ENCODE results near the gene ADGRL1. TPM values are rescaled to one million over a fixed set of nuclear protein-coding genes. Genes with fewer than 3 reads are reported as not detected.
"Not testable (repeated sequence)": the region's sequence is repeated elsewhere in the genome, so short reads cannot be mapped to it uniquely, and the experiment has no call there.

The ADGRL1 gene
- total RNA-seq, 1 experiment from 2014 or later: 39.3 TPM

GRCh38 chr19:14214580-14214979 lies 8.6 kb upstream of the ADGRL1 start:
- CTCF ChIA-PET: no interaction called here
- no peaks in the 10 kb centered on the region for H3K36me3 ChIP-seq (ENCODE audit: low read depth, low read length)
- no peaks in the 10 kb centered on the region for H3F3A ChIP-seq (ENCODE audit: low read length, unreplicated experiment)
- no peak overlapping the region for H3K27ac ChIP-seq (ENCODE audit: low read length)
- peaks cover 4% of the 10 kb centered on the region; the same call in 1 of the 2 replicates for H3K27me3 ChIP-seq (ENCODE audit: low read length)
- no peak overlapping the region for H2AFZ ChIP-seq (ENCODE audit: low read length)
- no peaks in the 10 kb centered on the region for H4K20me1 ChIP-seq (ENCODE audit: low read length)
- no peak overlapping the region for H3K4me2 ChIP-seq (ENCODE audit: low read length)
- DNase-seq: no peak
- POLR2A ChIA-PET (ENCODE audit: unreplicated experiment): no interaction called here
- no peaks in the 10 kb centered on the region for H3K9me3 ChIP-seq (ENCODE audit: low read length)
- intact Hi-C loops (cut with micrococcal nuclease): no loop called here
- H3K4me1 ChIP-seq (ENCODE audit: insufficient read depth, low read length): no peaks in the 10 kb centered on the region
- no TSS peak for BruUV-seq (replicated peaks)
- no peaks in the 10 kb centered on the region for H3K79me2 ChIP-seq (ENCODE audit: low read length)
- TF ChIP-seq CTCF (conservative IDR thresholded peaks at IDR 0.05; ENCODE audit: low read depth, low read length) (no peak), EZH2phosphoT487 (IDR thresholded peaks at IDR 0.05; ENCODE audit: borderline replicate concordance, low read length) (no peak), EZH2 (IDR thresholded peaks at IDR 0.05; ENCODE audit: low read length, unreplicated experiment) (no peak)
- H3K9me2 ChIP-seq (replicated peaks; ENCODE audit: low read length): no peaks in the 10 kb centered on the region
- no peak overlapping the region for H3K9ac ChIP-seq (ENCODE audit: low read length)
- H3K4me3 ChIP-seq (ENCODE audit: low read length): no peak overlapping the region
- no peak for ATAC-seq

GRCh38 chr19:14210182-14210581 lies 4.2 kb upstream of the ADGRL1 start:
- H3F3A ChIP-seq (ENCODE audit: low read length, unreplicated experiment); DNase-seq; intact Hi-C loops (cut with micrococcal nuclease); H2AFZ ChIP-seq (ENCODE audit: low read length); POLR2A ChIA-PET (ENCODE audit: unreplicated experiment); H3K79me2 ChIP-seq (ENCODE audit: low read length); BruUV-seq (replicated peaks); H4K20me1 ChIP-seq (ENCODE audit: low read length); H3K27ac ChIP-seq (ENCODE audit: low read length); H3K4me3 ChIP-seq (ENCODE audit: low read length); ATAC-seq; CTCF ChIA-PET; H3K36me3 ChIP-seq (ENCODE audit: low read depth, low read length); H3K4me1 ChIP-seq (ENCODE audit: insufficient read depth, low read length); H3K9me2 ChIP-seq (replicated peaks; ENCODE audit: low read length); H3K9ac ChIP-seq (ENCODE audit: low read length); H3K9me3 ChIP-seq (ENCODE audit: low read length); H3K4me2 ChIP-seq (ENCODE audit: low read length): not testable (repeated sequence)
- H3K27me3 ChIP-seq (ENCODE audit: low read length): peaks cover 11% of the 10 kb centered on the region; the same call in 1 of the 2 replicates

DNA sequence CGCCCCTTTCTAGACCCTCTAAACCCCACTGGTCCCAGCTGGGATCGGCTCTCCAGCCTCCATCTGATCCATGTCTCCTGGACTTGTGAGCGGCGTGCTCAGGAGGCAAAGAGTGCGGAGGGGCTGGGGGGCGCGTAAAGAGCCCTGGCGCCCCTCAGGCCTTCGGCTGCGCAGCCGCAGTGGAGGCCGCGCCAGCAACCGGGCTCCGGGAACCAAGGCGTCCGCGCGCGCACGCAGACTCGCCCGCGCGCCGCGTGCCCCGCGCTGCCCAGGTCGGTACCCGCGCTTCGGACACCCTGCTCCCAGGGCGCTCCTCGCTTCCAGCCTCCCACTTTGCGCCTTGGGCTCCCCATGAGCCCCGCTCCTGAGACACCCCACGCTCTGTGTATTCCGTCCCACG lies 3.4 kb upstream of the ADGRL1 start:
- peaks cover 16% of the 10 kb centered on the region for H3K79me2 ChIP-seq (ENCODE audit: low read length)
- H3K9ac ChIP-seq (ENCODE audit: low read length); H3K9me2 ChIP-seq (replicated peaks; ENCODE audit: low read length); H2AFZ ChIP-seq (ENCODE audit: low read length); ATAC-seq; DNase-seq; H3F3A ChIP-seq (ENCODE audit: low read length, unreplicated experiment); H3K9me3 ChIP-seq (ENCODE audit: low read length); H3K4me2 ChIP-seq (ENCODE audit: low read length); H3K4me3 ChIP-seq (ENCODE audit: low read length); BruUV-seq (replicated peaks); H3K36me3 ChIP-seq (ENCODE audit: low read depth, low read length); H3K4me1 ChIP-seq (ENCODE audit: insufficient read depth, low read length); POLR2A ChIA-PET (ENCODE audit: unreplicated experiment); H3K27ac ChIP-seq (ENCODE audit: low read length); H4K20me1 ChIP-seq (ENCODE audit: low read length): not testable (repeated sequence)
- CTCF ChIA-PET: interaction anchor here (0.6 kb wide), 1 partner anchor 148 kb away, joined by 7 read pairs; no protein-coding TSS in a partner anchor
- intact Hi-C loops (cut with micrococcal nuclease): loop anchor here (5.0 kb wide), 1 partner anchor 72 kb away; the partner anchor contains the start of gene ASF1B
- peaks cover 11% of the 10 kb centered on the region; the same call in 1 of the 2 replicates for H3K27me3 ChIP-seq (ENCODE audit: low read length)

- H3K9me3 ChIP-seq (ENCODE audit: low read length); ATAC-seq; CTCF ChIA-PET; H3F3A ChIP-seq (ENCODE audit: low read length, unreplicated experiment); H4K20me1 ChIP-seq (ENCODE audit: low read length); H3K9ac ChIP-seq (ENCODE audit: low read length); H3K27ac ChIP-seq (ENCODE audit: low read length); H3K9me2 ChIP-seq (replicated peaks; ENCODE audit: low read length); H3K4me1 ChIP-seq (ENCODE audit: insufficient read depth, low read length); H2AFZ ChIP-seq (ENCODE audit: low read length); H3K4me2 ChIP-seq (ENCODE audit: low read length); H3K4me3 ChIP-seq (ENCODE audit: low read length); H3K36me3 ChIP-seq (ENCODE audit: low read depth, low read length); BruUV-seq (replicated peaks); DNase-seq; POLR2A ChIA-PET (ENCODE audit: unreplicated experiment): not testable (repeated sequence)
- intact Hi-C loops (cut with micrococcal nuclease): loop anchor here (5.0 kb wide), 1 partner anchor 71 kb away; the partner anchor contains the start of gene ASF1B
- peaks cover 11% of the 10 kb centered on the region; the same call in 1 of the 2 replicates for H3K27me3 ChIP-seq (ENCODE audit: low read length)
- peaks cover 25% of the 10 kb centered on the region for H3K79me2 ChIP-seq (ENCODE audit: low read length)
These were observed 2.5 kb upstream of the ADGRL1 start for GRCh38 chr19:14208496-14208895.

DNA sequence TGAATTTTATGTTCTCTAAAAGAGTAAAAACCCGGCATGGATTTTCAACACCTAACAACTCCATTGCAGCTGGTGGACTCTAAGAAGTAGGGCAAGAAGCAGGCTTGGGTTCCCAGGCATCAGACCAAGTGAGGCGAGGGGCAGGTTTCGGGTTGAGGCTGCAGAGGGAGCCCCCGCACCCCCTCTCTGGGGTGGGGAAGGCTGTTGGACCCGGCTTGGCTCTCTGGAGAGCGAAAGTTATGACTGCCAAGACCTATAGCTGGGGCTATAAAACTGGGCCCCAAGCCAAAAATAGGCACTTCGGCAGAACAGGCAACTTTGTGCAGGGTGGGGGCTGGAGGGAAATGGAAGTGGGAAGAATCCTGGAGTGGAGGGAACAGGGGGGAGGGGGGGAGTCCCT lies 1.8 kb upstream of the ADGRL1 start:
- H3K4me3 ChIP-seq (ENCODE audit: low read length): peak overlapping the region; percentile 81
- intact Hi-C loops (cut with micrococcal nuclease): loop anchor here (2.0 to 5.0 kb wide), 2 partner anchors 59 to 70 kb away; partner anchors contain the start of gene ASF1B
- H3F3A ChIP-seq (ENCODE audit: low read length, unreplicated experiment); POLR2A ChIA-PET (ENCODE audit: unreplicated experiment); H4K20me1 ChIP-seq (ENCODE audit: low read length); H3K9me3 ChIP-seq (ENCODE audit: low read length); H3K27ac ChIP-seq (ENCODE audit: low read length); H3K9me2 ChIP-seq (replicated peaks; ENCODE audit: low read length); H3K4me1 ChIP-seq (ENCODE audit: insufficient read depth, low read length); H3K36me3 ChIP-seq (ENCODE audit: low read depth, low read length); DNase-seq; CTCF ChIA-PET; BruUV-seq (replicated peaks): not testable (repeated sequence)
- ATAC-seq: 0 out of 2 replicates have a peak, but pooled peaks have one; percentile 10
- H3K79me2 ChIP-seq (ENCODE audit: low read length): peaks cover 32% of the 10 kb centered on the region
- peak overlapping the region; percentile 82 for H3K9ac ChIP-seq (ENCODE audit: low read length)
- H2AFZ ChIP-seq (ENCODE audit: low read length): peak overlapping the region; percentile 100
- peak overlapping the region; percentile 98 for H3K4me2 ChIP-seq (ENCODE audit: low read length)
- H3K27me3 ChIP-seq (ENCODE audit: low read length): peaks cover 11% of the 10 kb centered on the region; the same call in 1 of the 2 replicates
